ENCODE measurements around the gene RNF182. TPM values are rescaled to one million over a fixed set of nuclear protein-coding genes. Genes with fewer than 3 reads are reported as not detected.

The RNF182 gene
- total and polyA plus RNA-seq, 9 of the 15 experiments (the other 6 are each of a cell fraction or from before 2014, with no cell fraction given) = 12.8 to 22.8 (median 17.5) TPM

DNA sequence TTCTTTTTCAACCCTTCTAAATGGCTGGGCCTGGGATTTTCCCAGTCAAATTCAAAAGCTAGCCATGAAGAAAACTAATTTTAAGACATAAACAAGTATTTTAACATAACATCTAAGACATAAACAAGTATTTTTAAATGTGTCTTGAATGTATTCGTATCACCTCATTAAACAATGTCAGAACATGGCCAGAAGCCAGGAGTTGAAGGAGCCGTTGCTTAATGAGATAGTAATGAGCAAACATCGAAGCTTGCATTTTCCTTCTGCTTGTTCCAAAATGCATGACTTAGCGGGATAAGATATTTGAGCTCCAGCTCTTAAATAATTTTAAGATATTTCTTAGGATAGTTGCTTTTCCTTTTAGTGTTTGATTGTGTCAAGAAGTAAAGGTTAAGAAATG is 4.2 kb upstream of the RNF182 start (continued):
- TF ChIP-seq CAMTA2 (CRISPR knock-in tag; conservative IDR thresholded peaks at IDR 0.05) (no peak), SMARCA4 (IDR thresholded peaks at IDR 0.05) (peak; percentile 51; the same call in 1 of the 2 replicates), PHB2 (IDR thresholded peaks at IDR 0.05; ENCODE audit: low read depth) (no peak), NFIC (IDR thresholded peaks at IDR 0.05) (peak; percentile 95), SMARCE1 (IDR thresholded peaks at IDR 0.05) (0 out of 2 replicates have a peak, but pooled peaks have one; percentile 42), MEIS2 (IDR thresholded peaks at IDR 0.05; ENCODE audit: partially characterized antibody) (peak; percentile 88), SMC3 (conservative IDR thresholded peaks at IDR 0.05; ENCODE audit: insufficient read depth, low read depth, low read length) (no peak), ZNF696 (CRISPR knock-in tag; conservative IDR thresholded peaks at IDR 0.05) (no peak), ZNF232 (CRISPR knock-in tag; IDR thresholded peaks at IDR 0.05) (no peak), CEBPB (tag; IDR thresholded peaks at IDR 0.05) (peak; percentile 78)
- TF ChIP-seq, protein P1, sequence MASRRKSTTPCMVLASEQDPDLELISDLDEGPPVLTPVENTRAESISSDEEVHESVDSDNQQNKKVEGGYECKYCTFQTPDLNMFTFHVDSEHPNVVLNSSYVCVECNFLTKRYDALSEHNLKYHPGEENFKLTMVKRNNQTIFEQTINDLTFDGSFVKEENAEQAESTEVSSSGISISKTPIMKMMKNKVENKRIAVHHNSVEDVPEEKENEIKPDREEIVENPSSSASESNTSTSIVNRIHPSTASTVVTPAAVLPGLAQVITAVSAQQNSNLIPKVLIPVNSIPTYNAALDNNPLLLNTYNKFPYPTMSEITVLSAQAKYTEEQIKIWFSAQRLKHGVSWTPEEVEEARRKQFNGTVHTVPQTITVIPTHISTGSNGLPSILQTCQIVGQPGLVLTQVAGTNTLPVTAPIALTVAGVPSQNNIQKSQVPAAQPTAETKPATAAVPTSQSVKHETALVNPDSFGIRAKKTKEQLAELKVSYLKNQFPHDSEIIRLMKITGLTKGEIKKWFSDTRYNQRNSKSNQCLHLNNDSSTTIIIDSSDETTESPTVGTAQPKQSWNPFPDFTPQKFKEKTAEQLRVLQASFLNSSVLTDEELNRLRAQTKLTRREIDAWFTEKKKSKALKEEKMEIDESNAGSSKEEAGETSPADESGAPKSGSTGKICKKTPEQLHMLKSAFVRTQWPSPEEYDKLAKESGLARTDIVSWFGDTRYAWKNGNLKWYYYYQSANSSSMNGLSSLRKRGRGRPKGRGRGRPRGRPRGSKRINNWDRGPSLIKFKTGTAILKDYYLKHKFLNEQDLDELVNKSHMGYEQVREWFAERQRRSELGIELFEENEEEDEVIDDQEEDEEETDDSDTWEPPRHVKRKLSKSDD (conservative IDR thresholded peaks at IDR 0.05; ENCODE audit: low read length) = no peak
- TF ChIP-seq, protein P2, sequence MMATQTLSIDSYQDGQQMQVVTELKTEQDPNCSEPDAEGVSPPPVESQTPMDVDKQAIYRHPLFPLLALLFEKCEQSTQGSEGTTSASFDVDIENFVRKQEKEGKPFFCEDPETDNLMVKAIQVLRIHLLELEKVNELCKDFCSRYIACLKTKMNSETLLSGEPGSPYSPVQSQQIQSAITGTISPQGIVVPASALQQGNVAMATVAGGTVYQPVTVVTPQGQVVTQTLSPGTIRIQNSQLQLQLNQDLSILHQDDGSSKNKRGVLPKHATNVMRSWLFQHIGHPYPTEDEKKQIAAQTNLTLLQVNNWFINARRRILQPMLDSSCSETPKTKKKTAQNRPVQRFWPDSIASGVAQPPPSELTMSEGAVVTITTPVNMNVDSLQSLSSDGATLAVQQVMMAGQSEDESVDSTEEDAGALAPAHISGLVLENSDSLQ (IDR thresholded peaks at IDR 0.05) = peak; percentile 70
- TF ChIP-seq, protein P3, sequence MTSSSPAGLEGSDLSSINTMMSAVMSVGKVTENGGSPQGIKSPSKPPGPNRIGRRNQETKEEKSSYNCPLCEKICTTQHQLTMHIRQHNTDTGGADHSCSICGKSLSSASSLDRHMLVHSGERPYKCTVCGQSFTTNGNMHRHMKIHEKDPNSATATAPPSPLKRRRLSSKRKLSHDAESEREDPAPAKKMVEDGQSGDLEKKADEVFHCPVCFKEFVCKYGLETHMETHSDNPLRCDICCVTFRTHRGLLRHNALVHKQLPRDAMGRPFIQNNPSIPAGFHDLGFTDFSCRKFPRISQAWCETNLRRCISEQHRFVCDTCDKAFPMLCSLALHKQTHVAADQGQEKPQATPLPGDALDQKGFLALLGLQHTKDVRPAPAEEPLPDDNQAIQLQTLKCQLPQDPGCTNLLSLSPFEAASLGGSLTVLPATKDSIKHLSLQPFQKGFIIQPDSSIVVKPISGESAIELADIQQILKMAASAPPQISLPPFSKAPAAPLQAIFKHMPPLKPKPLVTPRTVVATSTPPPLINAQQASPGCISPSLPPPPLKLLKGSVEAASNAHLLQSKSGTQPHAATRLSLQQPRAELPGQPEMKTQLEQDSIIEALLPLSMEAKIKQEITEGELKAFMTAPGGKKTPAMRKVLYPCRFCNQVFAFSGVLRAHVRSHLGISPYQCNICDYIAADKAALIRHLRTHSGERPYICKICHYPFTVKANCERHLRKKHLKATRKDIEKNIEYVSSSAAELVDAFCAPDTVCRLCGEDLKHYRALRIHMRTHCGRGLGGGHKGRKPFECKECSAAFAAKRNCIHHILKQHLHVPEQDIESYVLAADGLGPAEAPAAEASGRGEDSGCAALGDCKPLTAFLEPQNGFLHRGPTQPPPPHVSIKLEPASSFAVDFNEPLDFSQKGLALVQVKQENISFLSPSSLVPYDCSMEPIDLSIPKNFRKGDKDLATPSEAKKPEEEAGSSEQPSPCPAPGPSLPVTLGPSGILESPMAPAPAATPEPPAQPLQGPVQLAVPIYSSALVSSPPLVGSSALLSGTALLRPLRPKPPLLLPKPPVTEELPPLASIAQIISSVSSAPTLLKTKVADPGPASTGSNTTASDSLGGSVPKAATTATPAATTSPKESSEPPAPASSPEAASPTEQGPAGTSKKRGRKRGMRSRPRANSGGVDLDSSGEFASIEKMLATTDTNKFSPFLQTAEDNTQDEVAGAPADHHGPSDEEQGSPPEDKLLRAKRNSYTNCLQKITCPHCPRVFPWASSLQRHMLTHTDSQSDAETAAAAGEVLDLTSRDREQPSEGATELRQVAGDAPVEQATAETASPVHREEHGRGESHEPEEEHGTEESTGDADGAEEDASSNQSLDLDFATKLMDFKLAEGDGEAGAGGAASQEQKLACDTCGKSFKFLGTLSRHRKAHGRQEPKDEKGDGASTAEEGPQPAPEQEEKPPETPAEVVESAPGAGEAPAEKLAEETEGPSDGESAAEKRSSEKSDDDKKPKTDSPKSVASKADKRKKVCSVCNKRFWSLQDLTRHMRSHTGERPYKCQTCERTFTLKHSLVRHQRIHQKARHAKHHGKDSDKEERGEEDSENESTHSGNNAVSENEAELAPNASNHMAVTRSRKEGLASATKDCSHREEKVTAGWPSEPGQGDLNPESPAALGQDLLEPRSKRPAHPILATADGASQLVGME (CRISPR knock-in tag; IDR thresholded peaks at IDR 0.05) = no peak
- TF ChIP-seq, protein P4, sequence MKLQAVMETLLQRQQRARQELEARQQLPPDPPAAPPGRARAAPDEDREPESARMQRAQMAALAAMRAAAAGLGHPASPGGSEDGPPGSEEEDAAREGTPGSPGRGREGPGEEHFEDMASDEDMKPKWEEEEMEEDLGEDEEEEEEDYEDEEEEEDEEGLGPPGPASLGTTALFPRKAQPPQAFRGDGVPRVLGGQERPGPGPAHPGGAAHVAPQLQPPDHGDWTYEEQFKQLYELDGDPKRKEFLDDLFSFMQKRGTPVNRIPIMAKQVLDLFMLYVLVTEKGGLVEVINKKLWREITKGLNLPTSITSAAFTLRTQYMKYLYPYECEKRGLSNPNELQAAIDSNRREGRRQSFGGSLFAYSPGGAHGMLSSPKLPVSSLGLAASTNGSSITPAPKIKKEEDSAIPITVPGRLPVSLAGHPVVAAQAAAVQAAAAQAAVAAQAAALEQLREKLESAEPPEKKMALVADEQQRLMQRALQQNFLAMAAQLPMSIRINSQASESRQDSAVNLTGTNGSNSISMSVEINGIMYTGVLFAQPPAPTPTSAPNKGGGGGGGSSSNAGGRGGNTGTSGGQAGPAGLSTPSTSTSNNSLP (IDR thresholded peaks at IDR 0.05; ENCODE audit: borderline replicate concordance, low read depth, low read length) = no peak
- TF ChIP-seq, protein P5, sequence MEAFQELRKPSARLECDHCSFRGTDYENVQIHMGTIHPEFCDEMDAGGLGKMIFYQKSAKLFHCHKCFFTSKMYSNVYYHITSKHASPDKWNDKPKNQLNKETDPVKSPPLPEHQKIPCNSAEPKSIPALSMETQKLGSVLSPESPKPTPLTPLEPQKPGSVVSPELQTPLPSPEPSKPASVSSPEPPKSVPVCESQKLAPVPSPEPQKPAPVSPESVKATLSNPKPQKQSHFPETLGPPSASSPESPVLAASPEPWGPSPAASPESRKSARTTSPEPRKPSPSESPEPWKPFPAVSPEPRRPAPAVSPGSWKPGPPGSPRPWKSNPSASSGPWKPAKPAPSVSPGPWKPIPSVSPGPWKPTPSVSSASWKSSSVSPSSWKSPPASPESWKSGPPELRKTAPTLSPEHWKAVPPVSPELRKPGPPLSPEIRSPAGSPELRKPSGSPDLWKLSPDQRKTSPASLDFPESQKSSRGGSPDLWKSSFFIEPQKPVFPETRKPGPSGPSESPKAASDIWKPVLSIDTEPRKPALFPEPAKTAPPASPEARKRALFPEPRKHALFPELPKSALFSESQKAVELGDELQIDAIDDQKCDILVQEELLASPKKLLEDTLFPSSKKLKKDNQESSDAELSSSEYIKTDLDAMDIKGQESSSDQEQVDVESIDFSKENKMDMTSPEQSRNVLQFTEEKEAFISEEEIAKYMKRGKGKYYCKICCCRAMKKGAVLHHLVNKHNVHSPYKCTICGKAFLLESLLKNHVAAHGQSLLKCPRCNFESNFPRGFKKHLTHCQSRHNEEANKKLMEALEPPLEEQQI (IDR thresholded peaks at IDR 0.05) = peak; percentile 69
